Osteoblast (primary cell): ENCODE data around the gene TGFB1I1. TPM values are rescaled to one million over a fixed set of nuclear protein-coding genes. Genes with fewer than 3 reads are reported as not detected.
"Not testable (repeated sequence)": the region's sequence is repeated elsewhere in the genome, so short reads cannot be mapped to it uniquely, and the experiment has no call there.

Experiments
- DNase-seq: peaks from one replicate; pipeline ENCODE4 v3.0.0; 2011; ENCODE audit warnings: low spot score, mixed read lengths; ENCODE audit not compliant: insufficient read length; ENCODE audit errors: missing footprints
- H2AFZ ChIP-seq: 2 replicates; pipeline ENCODE4 v1.6.0; 2011; ENCODE audit warnings: mild to moderate bottlenecking, low read length
- H3K27ac ChIP-seq: 2 replicates; pipeline ENCODE4 v1.5.1; 2011; ENCODE audit warnings: mild to moderate bottlenecking, low read depth, low read length, moderate library complexity
- H3K27me3 ChIP-seq: 2 replicates; pipeline ENCODE4 v1.6.0; 2012; ENCODE audit warnings: mild to moderate bottlenecking, control low read depth, inconsistent platforms, low read length, moderate library complexity; ENCODE audit not compliant: insufficient read depth
- H3K36me3 ChIP-seq: 2 replicates; pipeline ENCODE4 v1.5.1; 2011; ENCODE audit warnings: mild to moderate bottlenecking, low read length, control low read depth, moderate library complexity; ENCODE audit not compliant: insufficient read depth
- H3K4me1 ChIP-seq: 2 replicates; pipeline ENCODE4 v1.5.1; 2011; ENCODE audit warnings: mild to moderate bottlenecking, low read length, control low read depth, moderate library complexity; ENCODE audit not compliant: insufficient read depth
- H3K4me2 ChIP-seq: 2 replicates; pipeline ENCODE4 v1.6.0; 2011; ENCODE audit warnings: mild to moderate bottlenecking, low read length; ENCODE audit not compliant: insufficient read depth
- H3K4me3 ChIP-seq: fragments of 200-600 bp; sonication (generic); 3 replicates; pipeline ENCODE4 v1.5.1; 2012; ENCODE audit warnings: mild to moderate bottlenecking, low read length, inconsistent platforms; ENCODE audit not compliant: insufficient read depth
- H3K79me2 ChIP-seq: 2 replicates; pipeline ENCODE4 v1.6.0; 2012; ENCODE audit warnings: mild to moderate bottlenecking, low read length, control low read depth, inconsistent platforms; ENCODE audit not compliant: insufficient read depth
- H3K9me3 ChIP-seq: 2 replicates; pipeline ENCODE4 v1.5.1; 2011; ENCODE audit warnings: low read depth, low read length, control low read depth
- H4K20me1 ChIP-seq: 2 replicates; pipeline ENCODE4 v1.6.0; 2012; ENCODE audit warnings: mild to moderate bottlenecking, low read length, control low read depth; ENCODE audit not compliant: insufficient read depth
- CTCF ChIP-seq: IDR thresholded peaks from 2 replicates; pipeline ENCODE4 v1.5.1; 2011; ENCODE audit warnings: mild to moderate bottlenecking, low read depth, low read length, moderate library complexity; ENCODE audit errors: extremely low read depth
- total RNA-seq: library from RNA; depleted of rRNA; stranded (reverse); fragments of >200 nt; gene quantifications from 2 replicates; pipeline ENCODE4 v1.2.3, GENCODE V29; 2012

The TGFB1I1 gene
- total RNA-seq, 1 donor: 60.1 TPM

GRCh38 chr16:31441956-31442355, 30.0 kb upstream of the TGFB1I1 start:
- Histone ChIP-seq H4K20me1 (no peaks in the 10 kb centered on the region), H3K4me3 (peak overlapping the region; percentile 87), H3K27me3 (no peaks in the 10 kb centered on the region), H3K9me3 (no peaks in the 10 kb centered on the region), H3K36me3 (no peaks in the 10 kb centered on the region), H2AFZ (no peak overlapping the region), H3K27ac (no peak overlapping the region), H3K4me1 (no peaks in the 10 kb centered on the region), H3K79me2 (no peaks in the 10 kb centered on the region), H3K4me2 (peak overlapping the region; percentile 95)
- no peak for TF ChIP-seq CTCF
- no peak for DNase-seq

- H3K27me3 ChIP-seq, H4K20me1 ChIP-seq, H3K79me2 ChIP-seq, H3K4me3 ChIP-seq, H3K9me3 ChIP-seq, H3K36me3 ChIP-seq, H3K4me2 ChIP-seq, DNase-seq, H2AFZ ChIP-seq, H3K4me1 ChIP-seq, H3K27ac ChIP-seq: not testable (repeated sequence)
Measured at GRCh38 chr16:31445931-31446330, 26.0 kb upstream of the TGFB1I1 start.

- H3K4me3 ChIP-seq: no peak overlapping the region
- H3K4me2 ChIP-seq: no peak overlapping the region
Measured at GRCh38 chr16:31451201-31451600, 20.8 kb upstream of the TGFB1I1 start.

GRCh38 chr16:31451681-31452351, 20.1 kb upstream of the TGFB1I1 start:
- Histone ChIP-seq H3K4me1 (peaks cover 45% of the 10 kb centered on the region), H3K79me2 (peaks cover 19% of the 10 kb centered on the region), H3K27me3 (no peaks in the 10 kb centered on the region), H3K4me2 (peak overlapping the region; percentile 71), H2AFZ (peak overlapping the region; percentile 68), H3K36me3 (peaks cover 3% of the 10 kb centered on the region), H3K27ac (peak overlapping the region; percentile 82), H3K9me3 (no peaks in the 10 kb centered on the region), H4K20me1 (peaks cover 13% of the 10 kb centered on the region), H3K4me3 (no peak overlapping the region)
- peak; percentile 65 for TF ChIP-seq CTCF
- DNase-seq: peak; percentile 94

More at GRCh38 chr16:31451201-31451600, 20.8 kb upstream of the TGFB1I1 start:
- no peak for DNase-seq
- peaks cover 9% of the 10 kb centered on the region for H4K20me1 ChIP-seq
- peak overlapping the region; percentile 48 for H3K27ac ChIP-seq
- peaks cover 3% of the 10 kb centered on the region for H3K36me3 ChIP-seq
- peaks cover 40% of the 10 kb centered on the region for H3K4me1 ChIP-seq
- H2AFZ ChIP-seq: peak overlapping the region; percentile 68
- H3K27me3 ChIP-seq: no peaks in the 10 kb centered on the region
- no peaks in the 10 kb centered on the region for H3K9me3 ChIP-seq
- H3K79me2 ChIP-seq: peaks cover 13% of the 10 kb centered on the region
- no peak for TF ChIP-seq CTCF
